Gastrocnemius medialis (tissue), 4 donors: Measurements from ENCODE around the gene EZR. TPM values are rescaled to one million over a fixed set of nuclear protein-coding genes. Genes with fewer than 3 reads are reported as not detected.
"Not testable (repeated sequence)": the region's sequence is repeated elsewhere in the genome, so short reads cannot be mapped to it uniquely, and the experiment has no call there.

Experiments used
- ATAC-seq, 2 donors: fragments of 150-250 bp; one replicate each; pipeline ENCODE4 v1.9.1; 2016
- DNase-seq, 2 donors: peaks; one replicate each; pipeline ENCODE4 v3.0.0-alpha.2; 2019
- H3K27ac ChIP-seq, 4 donors: fragments of 200-600 bp; sonication (generic); 1 replicate in 1 of 4; 2 replicates in 3 of 4; pipeline ENCODE4 v1.5.1; 2016 to 2018; ENCODE audit warnings: mild to moderate bottlenecking in 2 of 4, moderate library complexity in 1 of 4
- H3K27me3 ChIP-seq, 3 donors: fragments of 200-600 bp; sonication (generic) in 2 of 3; 1 replicate in 1 of 3; 2 replicates in 2 of 3; pipeline versions ENCODE4 v1.5.1 to v1.6.0; 2016 to 2019; ENCODE audit warnings: mild to moderate bottlenecking in 1 of 3, moderate library complexity in 1 of 3
- H3K36me3 ChIP-seq, 2 donors: fragments of 200-600 bp; sonication (generic) in 1 of 2; one replicate each; pipeline ENCODE4 v1.5.1; 2017 to 2018
- H3K4me1 ChIP-seq, 2 donors: fragments of 200-600 bp; sonication (generic) in 1 of 2; one replicate each; pipeline ENCODE4 v1.5.1; 2016 to 2017; ENCODE audit warnings: mild to moderate bottlenecking in 2 of 2
- H3K4me3 ChIP-seq, 4 donors: fragments of 200-600 bp; sonication (generic) in 3 of 4; 1 replicate in 1 of 4; 2 replicates in 3 of 4; pipeline ENCODE4 v1.5.1; 2016 to 2019; ENCODE audit warnings: mild to moderate bottlenecking in 2 of 4
- H3K9me3 ChIP-seq, 3 donors: fragments of 200-600 bp; sonication (generic) in 2 of 3; 1 replicate in 1 of 3; 2 replicates in 2 of 3; pipeline ENCODE4 v1.5.1; 2016 to 2019
- CTCF ChIP-seq, 5 experiments: fragments of 450-650 bp in 3 of 5; fragments of 200-600 bp in 2 of 5; sonication (generic) in 2 of 5; IDR thresholded peaks in 4 of 5; conservative IDR thresholded peaks in 1 of 5; 1 replicate in 4 of 5; 2 replicates in 1 of 5; pipeline ENCODE4 v1.5.1; 2016 to 2019; ENCODE audit warnings: antibody characterized with exemption in 5 of 5, mild to moderate bottlenecking in 3 of 5, moderate library complexity in 3 of 5
- POLR2A ChIP-seq, 2 donors: fragments of 450-650 bp; IDR thresholded peaks; one replicate each; pipeline ENCODE4 v1.6.1; 2017; ENCODE audit warnings: antibody characterized with exemption in 2 of 2, mild to moderate bottlenecking in 2 of 2, moderate library complexity in 2 of 2
- in situ Hi-C, 4 donors: fragments of 200-750 bp; cut with MboI; loops; one replicate each; pipeline versions ENCODE4 v1.15.0 to v1.8.0; 2017; ENCODE audit warnings: low sequenced_read_pairs in 4 of 4
- intact Hi-C: fragments of 100-400 bp; cut with DNase I; formaldehyde crosslinking; loops from one replicate; pipeline ENCODE4 v1.15.1; 2023; ENCODE audit warnings: low total_unique reads
- total RNA-seq, 4 donors: library from RNA; depleted of rRNA; stranded (reverse); fragments of >200 nt; gene quantifications; one replicate each; pipeline versions ENCODE4 v1.1.0 to v1.2.3, GENCODE V29; 2016

EZR gene
- total RNA-seq, 4 donors from 2014 or later: 18.1 to 54.1 (median 33.6) TPM

- peaks cover 9 to 20% of the 10 kb centered on the region in 2 donors for H3K4me1 ChIP-seq
- in situ Hi-C loops: no loop called here
- H3K9me3 ChIP-seq: no peaks in the 10 kb centered on the region
- TF ChIP-seq CTCF (IDR thresholded peaks at IDR 0.05 in 4 of 5, conservative IDR thresholded peaks at IDR 0.05 in 1 of 5) (no peak), POLR2A (IDR thresholded peaks at IDR 0.05) (no peak)
- H3K36me3 ChIP-seq: no peaks in the 10 kb centered on the region
- no peak for ATAC-seq
- H3K27me3 ChIP-seq: no peaks in the 10 kb centered on the region
- no peak for DNase-seq
- intact Hi-C loops: no loop called here
- H3K27ac ChIP-seq: no peak overlapping the region
- H3K4me3 ChIP-seq: no peak overlapping the region
Measured at GRCh38 chr6:158796353-158796752, 22.8 kb downstream of the EZR start.

GRCh38 chr6:158795516-158795915, 23.7 kb downstream of the EZR start:
- ATAC-seq (no peak), DNase-seq (no peak)
- no peaks in the 10 kb centered on the region for H3K27me3 ChIP-seq
- no peaks in the 10 kb centered on the region for H3K36me3 ChIP-seq
- intact Hi-C loops: no loop called here
- H3K27ac ChIP-seq: no peak overlapping the region
- H3K4me3 ChIP-seq: no peak overlapping the region
- TF ChIP-seq CTCF (IDR thresholded peaks at IDR 0.05 in 4 of 5, conservative IDR thresholded peaks at IDR 0.05 in 1 of 5) (no peak), POLR2A (IDR thresholded peaks at IDR 0.05) (no peak)
- H3K9me3 ChIP-seq: no peaks in the 10 kb centered on the region
- peaks cover 7 to 27% of the 10 kb centered on the region in 2 donors for H3K4me1 ChIP-seq
- in situ Hi-C loops: no loop called here

- Histone ChIP-seq H3K9me3 (no peaks in the 10 kb centered on the region), H3K4me1 (peaks cover 0 to 15% of the 10 kb centered on the region in 2 donors), H3K27me3 (no peaks in the 10 kb centered on the region), H3K4me3 (no peak overlapping the region), H3K36me3 (no peaks in the 10 kb centered on the region), H3K27ac (peak overlapping the region in 1 of 4 donors; percentile 69)
- in situ Hi-C loops: no loop called here
- ATAC-seq (peak; percentile 57 to 68), DNase-seq (no peak)
- intact Hi-C loops: loop anchor here (2.0 kb wide), 1 partner anchor 179 kb away; no protein-coding TSS in a partner anchor
- TF ChIP-seq POLR2A (IDR thresholded peaks at IDR 0.05): no peak
- TF ChIP-seq CTCF (IDR thresholded peaks at IDR 0.05 in 4 of 5, conservative IDR thresholded peaks at IDR 0.05 in 1 of 5): peak in 3 of 5 experiments; percentile 16 to 37 (median 33)
Measured at GRCh38 chr6:158793432-158793831, 25.7 kb downstream of the EZR start.

GRCh38 chr6:158792505-158792904, 26.7 kb downstream of the EZR start:
- peak overlapping the region in 1 of 4 donors; percentile 69 for H3K27ac ChIP-seq

GRCh38 chr6:158791274-158791855, 27.8 kb downstream of the EZR start:
- H3K4me1 ChIP-seq: peaks cover 0 to 7% of the 10 kb centered on the region in 2 donors
- H3K27me3 ChIP-seq: no peaks in the 10 kb centered on the region
- H3K36me3 ChIP-seq: no peaks in the 10 kb centered on the region
- ATAC-seq (peak in 1 of 2 donors; percentile 1), DNase-seq (no peak)
- TF ChIP-seq POLR2A (IDR thresholded peaks at IDR 0.05) (no peak), CTCF (IDR thresholded peaks at IDR 0.05 in 4 of 5, conservative IDR thresholded peaks at IDR 0.05 in 1 of 5) (no peak)
- H3K27ac ChIP-seq: peak overlapping the region in 1 of 4 donors; percentile 47
- intact Hi-C loops (loop anchor here (2.0 kb wide), 1 partner anchor 211 kb away; no protein-coding TSS in a partner anchor), in situ Hi-C loops (no loop called here)
- H3K4me3 ChIP-seq: no peak overlapping the region
- H3K9me3 ChIP-seq: no peaks in the 10 kb centered on the region

More at GRCh38 chr6:158792505-158792904, 26.7 kb downstream of the EZR start:
- H3K4me1 ChIP-seq, H3K36me3 ChIP-seq, H3K4me3 ChIP-seq, H3K9me3 ChIP-seq, in situ Hi-C loops, H3K27me3 ChIP-seq: not testable (repeated sequence)
- peak in 1 of 2 donors; percentile 59 for DNase-seq
- intact Hi-C loops: loop anchor here (2.0 kb wide), 1 partner anchor 180 kb away; no protein-coding TSS in a partner anchor
- peak; percentile 24 to 65 for ATAC-seq
